ENCODE results near the gene RMC1.
"Not testable (repeated sequence)": the region's sequence is repeated elsewhere in the genome, so short reads cannot be mapped to it uniquely, and the experiment has no call there.

RMC1 gene

GRCh38 chr18:23498877-23499276 lies 4.4 kb upstream of the RMC1 start:
- peak; percentile 59 for DNase-seq

- DNase-seq: peak; percentile 24
Measured at GRCh38 chr18:23499291-23499781, 4.0 kb upstream of the RMC1 start.

- DNase-seq: no peak
Measured at GRCh38 chr18:23501626-23502025, 1.7 kb upstream of the RMC1 start.

- no peak for DNase-seq
Measured at GRCh38 chr18:23502516-23503037, 734 bp upstream of the RMC1 start.

- no peak for DNase-seq
Measured at GRCh38 chr18:23503963-23504344, 643 bp downstream of the RMC1 start.

GRCh38 chr18:23504720-23505119 lies 1.4 kb downstream of the RMC1 start:
- no peak for DNase-seq

GRCh38 chr18:23506393-23506792 lies 3.1 kb downstream of the RMC1 start:
- no peak for DNase-seq

- DNase-seq: not testable (repeated sequence)
Measured at GRCh38 chr18:23510923-23511322, 7.6 kb downstream of the RMC1 start.

- DNase-seq: not testable (repeated sequence)
Measured at GRCh38 chr18:23512216-23512615, 8.9 kb downstream of the RMC1 start.

GRCh38 chr18:23512641-23513040 lies 9.3 kb downstream of the RMC1 start:
- no peak for DNase-seq

- peak; percentile 46 for DNase-seq
Measured at GRCh38 chr18:23515911-23516546, 12.7 kb downstream of the RMC1 start.

- DNase-seq: no peak
Measured at GRCh38 chr18:23519734-23520133, 16.4 kb downstream of the RMC1 start.

GRCh38 chr18:23521271-23521670 lies 18.0 kb downstream of the RMC1 start:
- no peak for DNase-seq

- no peak for DNase-seq
Measured at GRCh38 chr18:23521907-23522306, 18.6 kb downstream of the RMC1 start.

GRCh38 chr18:23523429-23524212 lies 20.3 kb downstream of the RMC1 start:
- DNase-seq: no peak

- no peak for DNase-seq
Measured at GRCh38 chr18:23524213-23524707, 20.9 kb downstream of the RMC1 start.

- no peak for DNase-seq
Measured at GRCh38 chr18:23526501-23527063, 23.3 kb downstream of the RMC1 start.

- DNase-seq: no peak
Measured at GRCh38 chr18:23528580-23529472, 25.5 kb downstream of the RMC1 start.

GRCh38 chr18:23529604-23530003 lies 26.3 kb downstream of the RMC1 start:
- peak; percentile 75 for DNase-seq

- DNase-seq: no peak
Measured at GRCh38 chr18:23530195-23530594, 26.9 kb downstream of the RMC1 start.

- no peak for DNase-seq
Measured at GRCh38 chr18:23531912-23532311, 28.6 kb downstream of the RMC1 start.

- no peak for DNase-seq
Measured at GRCh38 chr18:23532848-23533247, 29.5 kb downstream of the RMC1 start.

- DNase-seq: no peak
Measured at GRCh38 chr18:23534276-23534675, 31.0 kb downstream of the RMC1 start.

Measured in NCI-H226 (cell line).